Kidney (tissue), 14 donors: ENCODE results near the gene CYGB. TPM values are rescaled to one million over a fixed set of nuclear protein-coding genes. Genes with fewer than 3 reads are reported as not detected.
A peak's percentile ranks its signal among the peaks of the same experiment; 100 is the strongest.

Experiments used
- DNase-seq, 5 donors: peaks; one replicate each; pipeline ENCODE4 v3.0.0-alpha.2; 2013 to 2020
- FAIRE-seq: peaks from 2 replicates; lab custom pipeline; 2012; peaks lifted over from hg19 to GRCh38; lab: Jason Lieb, UNC
- H3K27ac ChIP-seq, 2 donors: one replicate each; pipeline ENCODE4 v1.7.0; 2013; ENCODE audit warnings: low read depth in 2 of 2, low read length in 2 of 2, inconsistent platforms in 1 of 2
- H3K27me3 ChIP-seq: one replicate; pipeline ENCODE4 v1.7.1; 2013; ENCODE audit warnings: low read length, inconsistent platforms; ENCODE audit not compliant: control insufficient read depth, insufficient read depth
- H3K36me3 ChIP-seq, 3 donors: one replicate each; pipeline versions ENCODE4 v1.7.0 to v1.7.1; 2013; ENCODE audit warnings: low read length in 3 of 3, control low read depth in 1 of 3, inconsistent platforms in 1 of 3; ENCODE audit not compliant: insufficient read depth in 3 of 3, control insufficient read depth in 2 of 3
- H3K4me1 ChIP-seq, 3 donors: one replicate each; pipeline versions ENCODE4 v1.7.0 to v1.7.1; 2013; ENCODE audit warnings: low read length in 3 of 3, inconsistent platforms in 1 of 3, low read depth in 1 of 3; ENCODE audit not compliant: control insufficient read depth in 2 of 3, insufficient read depth in 2 of 3
- H3K4me3 ChIP-seq, 3 donors: one replicate each; pipeline versions ENCODE4 v1.7.0 to v1.8.1; 2013; ENCODE audit warnings: low read length in 3 of 3, control low read depth in 1 of 3, inconsistent platforms in 1 of 3
- H3K9ac ChIP-seq, 3 donors: one replicate each; pipeline versions ENCODE4 v1.7.0 to v1.7.1; 2013; ENCODE audit warnings: low read length in 3 of 3, control low read depth in 1 of 3, inconsistent platforms in 1 of 3
- H3K9me3 ChIP-seq, 3 donors: one replicate each; pipeline versions ENCODE4 v1.7.0 to v1.7.1; 2013; ENCODE audit warnings: low read length in 3 of 3, control low read depth in 1 of 3, inconsistent platforms in 1 of 3; ENCODE audit not compliant: control insufficient read depth in 2 of 3, insufficient read depth in 1 of 3
- intact Hi-C: fragments of 100-400 bp; cut with DNase I; formaldehyde crosslinking; loops from one replicate; pipeline ENCODE4 v1.11.1; 2022
- polyA plus RNA-seq: library from polyadenylated mRNA; stranded (reverse); fragments of 350-450 nt; fragmentation: Illumina TruSeq; extraction: RNeasy Lipid Tissue Mini Kit (QIAGEN cat#74804); gene quantifications from one replicate; pipeline ENCODE4 v1.2.3, GENCODE V29; 2014; ENCODE audit warnings: low read depth, low replicate concordance; ENCODE audit not compliant: insufficient read depth
- total RNA-seq: library from RNA; stranded (reverse); fragmentation: NEBNext Ultra II Directional; extraction: Animal tissue kit (Norgen Biotek cat#: 25700); gene quantifications from one replicate; pipeline ENCODE4 v1.2.1, GENCODE V29; 2021
- TF ChIP-seq, protein P1 (sequence below): IDR thresholded peaks from 3 replicates; pipeline ENCODE4 v1.5.1; 2012; ENCODE audit warnings: mild to moderate bottlenecking, moderate library complexity, borderline replicate concordance; ENCODE audit not compliant: insufficient read depth; ENCODE audit errors: extremely low read depth
- donor health status: control.
- donor health status: control.
- donor health status: control.
- donor health status: control.
- donor health status: control.
- donor health status: DM: yes; HTN: yes; CAD: no.
- donor health status: Normal renal cell carcinoma (clear cell type).

The CYGB gene
- total and polyA plus RNA-seq, 2 donors from 2014 or later: 6.7 to 12.6 TPM

DNA sequence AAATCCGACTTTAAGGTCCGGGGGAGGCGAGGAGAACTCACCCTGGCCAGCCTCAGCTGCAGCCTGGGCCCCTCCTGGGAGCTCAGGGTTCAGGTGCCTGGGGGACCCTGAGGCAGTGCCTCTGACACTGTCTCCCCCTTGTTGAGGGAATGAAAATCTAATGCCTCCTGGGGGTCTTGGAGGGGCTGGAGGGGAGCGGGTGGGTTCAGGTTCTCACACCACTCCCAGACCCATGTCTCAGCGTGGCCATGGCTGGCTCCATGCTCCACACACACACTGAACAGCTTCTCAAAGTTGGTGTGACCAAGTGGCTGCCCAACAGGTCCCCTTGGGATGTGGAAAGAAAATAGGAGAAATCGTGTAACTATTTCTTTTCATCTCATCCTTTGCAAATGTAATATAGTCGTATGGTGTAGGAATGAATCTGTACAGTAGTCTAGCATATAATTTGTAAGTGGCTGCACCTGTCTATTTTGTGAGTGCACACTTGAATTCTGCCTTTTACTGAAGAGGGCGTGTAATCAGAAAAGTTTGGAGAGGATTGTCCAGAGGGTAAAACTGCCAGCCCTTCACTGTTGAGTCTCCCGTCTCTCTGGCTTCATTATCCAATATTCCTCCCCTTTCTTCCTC is 1.5 kb upstream of the CYGB start:
- TF ChIP-seq, protein P1, sequence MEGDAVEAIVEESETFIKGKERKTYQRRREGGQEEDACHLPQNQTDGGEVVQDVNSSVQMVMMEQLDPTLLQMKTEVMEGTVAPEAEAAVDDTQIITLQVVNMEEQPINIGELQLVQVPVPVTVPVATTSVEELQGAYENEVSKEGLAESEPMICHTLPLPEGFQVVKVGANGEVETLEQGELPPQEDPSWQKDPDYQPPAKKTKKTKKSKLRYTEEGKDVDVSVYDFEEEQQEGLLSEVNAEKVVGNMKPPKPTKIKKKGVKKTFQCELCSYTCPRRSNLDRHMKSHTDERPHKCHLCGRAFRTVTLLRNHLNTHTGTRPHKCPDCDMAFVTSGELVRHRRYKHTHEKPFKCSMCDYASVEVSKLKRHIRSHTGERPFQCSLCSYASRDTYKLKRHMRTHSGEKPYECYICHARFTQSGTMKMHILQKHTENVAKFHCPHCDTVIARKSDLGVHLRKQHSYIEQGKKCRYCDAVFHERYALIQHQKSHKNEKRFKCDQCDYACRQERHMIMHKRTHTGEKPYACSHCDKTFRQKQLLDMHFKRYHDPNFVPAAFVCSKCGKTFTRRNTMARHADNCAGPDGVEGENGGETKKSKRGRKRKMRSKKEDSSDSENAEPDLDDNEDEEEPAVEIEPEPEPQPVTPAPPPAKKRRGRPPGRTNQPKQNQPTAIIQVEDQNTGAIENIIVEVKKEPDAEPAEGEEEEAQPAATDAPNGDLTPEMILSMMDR: no peak
- Histone ChIP-seq H3K27ac (no peak overlapping the region), H3K27me3 (no peaks in the 10 kb centered on the region), H3K4me1 (peaks cover 0 to 18% (median 7%) of the 10 kb centered on the region in 3 donors), H3K9me3 (no peaks in the 10 kb centered on the region), H3K4me3 (no peak overlapping the region), H3K36me3 (no peaks in the 10 kb centered on the region), H3K9ac (no peak overlapping the region)
- FAIRE-seq: no peak
- peak in 1 of 5 donors; percentile 37 for DNase-seq
- intact Hi-C loops: no loop called here

DNA sequence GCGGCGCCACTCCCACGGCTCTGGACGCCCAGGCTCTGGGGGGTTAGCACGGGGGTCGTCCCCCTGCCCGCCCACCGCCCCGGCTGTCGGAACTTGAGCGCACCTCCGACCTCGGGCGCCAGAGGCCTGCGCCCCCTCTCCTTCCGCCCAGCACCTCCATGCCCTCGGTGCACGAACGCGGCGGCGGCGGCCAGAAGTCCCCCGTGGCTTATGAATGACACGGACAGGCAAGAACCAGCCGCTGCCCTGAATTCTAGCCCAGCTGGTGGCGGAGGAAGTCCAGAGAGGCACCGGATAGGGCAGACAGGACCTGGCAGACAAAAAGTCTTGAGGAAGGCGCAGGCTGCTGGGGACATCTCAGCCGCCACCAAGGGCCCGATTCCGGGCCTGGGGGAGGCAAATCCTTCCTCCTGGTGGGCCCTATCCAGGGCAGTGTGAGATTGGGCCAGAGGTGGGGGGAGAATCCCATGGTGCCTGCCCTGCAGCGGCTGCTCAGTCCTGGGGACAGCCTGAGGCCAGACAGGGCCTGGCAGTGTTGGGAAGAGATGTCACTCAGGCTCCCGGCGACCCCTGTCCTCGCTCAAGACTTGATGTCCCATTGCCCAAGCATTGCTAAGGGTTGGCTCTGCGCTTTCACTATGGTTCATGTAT is 897 bp upstream of the CYGB start:
- DNase-seq: peak in 3 of 5 donors; percentile 34 to 80 (median 67)
- H3K9ac ChIP-seq: peak overlapping the region in 1 of 3 donors; percentile 12
- H3K36me3 ChIP-seq: no peaks in the 10 kb centered on the region
- TF ChIP-seq, protein P1: no peak
- H3K27ac ChIP-seq: peak overlapping the region in 1 of 2 donors; percentile 28
- no peaks in the 10 kb centered on the region for H3K27me3 ChIP-seq
- intact Hi-C loops: no loop called here
- no peaks in the 10 kb centered on the region for H3K9me3 ChIP-seq
- H3K4me3 ChIP-seq: no peak overlapping the region
- no peak for FAIRE-seq
- peaks cover 0 to 18% (median 7%) of the 10 kb centered on the region in 3 donors for H3K4me1 ChIP-seq

DNA sequence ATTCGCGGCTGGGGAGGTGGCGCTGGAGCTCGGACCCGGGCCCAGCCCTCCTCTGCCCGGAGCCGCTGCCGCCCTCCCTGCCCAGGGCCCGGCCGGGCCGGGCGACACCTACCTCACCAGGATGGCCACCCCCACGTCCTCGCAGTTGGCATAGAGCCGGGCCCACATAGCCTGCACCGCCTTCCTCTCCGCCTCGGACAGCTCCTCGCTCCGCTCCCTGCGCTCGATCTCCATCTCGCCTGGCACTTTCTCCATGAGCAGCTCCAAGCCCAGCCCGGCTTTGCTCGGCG is 276 bp downstream of the CYGB start:
- FAIRE-seq (no peak), DNase-seq (peak; percentile 57 to 85 (median 71))
- peaks cover 0 to 18% (median 7%) of the 10 kb centered on the region in 3 donors for H3K4me1 ChIP-seq
- H3K9ac ChIP-seq: no peak overlapping the region
- H3K9me3 ChIP-seq: no peaks in the 10 kb centered on the region
- no peak overlapping the region for H3K4me3 ChIP-seq
- no peaks in the 10 kb centered on the region for H3K27me3 ChIP-seq
- H3K36me3 ChIP-seq: no peaks in the 10 kb centered on the region
- H3K27ac ChIP-seq: no peak overlapping the region
- intact Hi-C loops: no loop called here
- TF ChIP-seq, protein P1: no peak
